Measurements from ENCODE around the gene UQCC2. TPM values are rescaled to one million over a fixed set of nuclear protein-coding genes. Genes with fewer than 3 reads are reported as not detected.

UQCC2 gene
- total and polyA plus RNA-seq, 3 donors from 2014 or later: 18.1 to 119 (median 36.2) TPM

DNA sequence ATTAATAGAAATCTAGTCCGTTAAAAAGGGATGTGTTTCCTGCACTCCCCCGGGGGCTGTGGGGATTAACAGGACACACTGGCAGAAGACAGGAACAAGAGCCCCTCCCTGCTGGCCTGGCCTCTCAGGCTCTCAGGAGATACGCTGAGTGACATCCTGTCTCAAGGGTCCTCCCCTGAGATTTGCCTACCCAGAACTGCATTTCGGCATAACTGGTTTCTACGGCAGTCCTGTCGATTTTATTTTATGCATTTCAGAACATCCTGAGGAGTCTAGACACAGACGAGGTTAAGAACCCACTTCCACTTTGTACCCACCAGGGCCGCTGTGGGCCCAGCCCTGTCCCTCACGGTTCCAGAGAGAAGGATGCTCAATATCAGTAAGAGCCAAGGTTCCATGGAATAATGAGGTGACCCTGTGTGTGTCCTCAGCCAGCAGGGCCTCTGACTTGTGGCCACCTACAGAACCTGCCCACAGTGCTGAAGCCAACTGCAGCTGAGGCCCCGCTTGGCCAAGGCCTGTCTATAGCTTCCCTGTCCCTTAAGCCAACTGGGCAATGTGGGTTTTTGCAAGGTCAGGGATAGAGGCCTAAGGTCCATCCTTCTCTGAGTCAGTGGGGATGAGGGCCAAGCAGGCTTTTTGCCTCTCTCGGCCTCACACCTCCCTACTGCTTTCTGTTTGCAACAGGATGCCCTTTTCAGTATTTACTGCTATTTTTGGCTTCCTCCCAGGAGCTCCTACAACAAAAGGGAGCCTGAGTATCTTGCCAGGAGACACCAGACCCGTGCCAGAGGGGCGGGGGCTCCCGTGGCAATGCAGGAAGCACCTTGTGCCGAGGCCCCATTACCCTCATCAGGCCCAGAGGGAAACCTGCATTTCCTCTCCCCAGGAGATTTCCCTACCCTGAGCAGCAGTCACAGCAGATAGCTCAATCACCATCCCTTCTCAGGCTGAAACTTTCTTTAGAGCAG is 14.7 kb downstream of the UQCC2 start:
- TF ChIP-seq, protein P1, sequence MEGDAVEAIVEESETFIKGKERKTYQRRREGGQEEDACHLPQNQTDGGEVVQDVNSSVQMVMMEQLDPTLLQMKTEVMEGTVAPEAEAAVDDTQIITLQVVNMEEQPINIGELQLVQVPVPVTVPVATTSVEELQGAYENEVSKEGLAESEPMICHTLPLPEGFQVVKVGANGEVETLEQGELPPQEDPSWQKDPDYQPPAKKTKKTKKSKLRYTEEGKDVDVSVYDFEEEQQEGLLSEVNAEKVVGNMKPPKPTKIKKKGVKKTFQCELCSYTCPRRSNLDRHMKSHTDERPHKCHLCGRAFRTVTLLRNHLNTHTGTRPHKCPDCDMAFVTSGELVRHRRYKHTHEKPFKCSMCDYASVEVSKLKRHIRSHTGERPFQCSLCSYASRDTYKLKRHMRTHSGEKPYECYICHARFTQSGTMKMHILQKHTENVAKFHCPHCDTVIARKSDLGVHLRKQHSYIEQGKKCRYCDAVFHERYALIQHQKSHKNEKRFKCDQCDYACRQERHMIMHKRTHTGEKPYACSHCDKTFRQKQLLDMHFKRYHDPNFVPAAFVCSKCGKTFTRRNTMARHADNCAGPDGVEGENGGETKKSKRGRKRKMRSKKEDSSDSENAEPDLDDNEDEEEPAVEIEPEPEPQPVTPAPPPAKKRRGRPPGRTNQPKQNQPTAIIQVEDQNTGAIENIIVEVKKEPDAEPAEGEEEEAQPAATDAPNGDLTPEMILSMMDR (IDR thresholded peaks at IDR 0.05): no peak
- TF ChIP-seq POLR2A (IDR thresholded peaks at IDR 0.05): no peak
- Histone ChIP-seq H3K27ac (peak overlapping the region; percentile 13 to 37), H3K4me3 (no peak overlapping the region), H3K27me3 (no peaks in the 10 kb centered on the region), H3K36me3 (ENCODE audit: low read depth, missing control alignments) (no peaks in the 10 kb centered on the region), H3K9me3 (no peaks in the 10 kb centered on the region), H3K4me1 (peaks cover 39% of the 10 kb centered on the region)
- intact Hi-C loops (cut with DNase I; ENCODE audit: low total_unique reads): no loop called here
- 52 to 54% methylated on average over 13 to 15 of the region's 15 CpGs for WGBS, 2 donors
- no peak for DNase-seq

- Histone ChIP-seq H3K27ac (peak overlapping the region in 1 of 2 donors; percentile 37), H3K4me1 (peaks cover 39% of the 10 kb centered on the region), H3K9me3 (no peaks in the 10 kb centered on the region), H3K27me3 (no peaks in the 10 kb centered on the region), H3K4me3 (no peak overlapping the region), H3K36me3 (ENCODE audit: low read depth, missing control alignments) (no peaks in the 10 kb centered on the region)
- no peak for TF ChIP-seq POLR2A (IDR thresholded peaks at IDR 0.05)
- TF ChIP-seq, protein P1 (IDR thresholded peaks at IDR 0.05): no peak
- intact Hi-C loops (cut with DNase I; ENCODE audit: low total_unique reads): no loop called here
- 84 to 86% methylated on average over 9 to 10 of the region's 10 CpGs for WGBS, 2 donors
- DNase-seq: no peak
These were observed 15.4 kb downstream of the UQCC2 start for GRCh38 chr6:33696076-33696475.

- Histone ChIP-seq H3K4me3 (no peak overlapping the region), H3K9me3 (no peaks in the 10 kb centered on the region), H3K27ac (no peak overlapping the region), H3K36me3 (ENCODE audit: low read depth, missing control alignments) (no peaks in the 10 kb centered on the region), H3K4me1 (peaks cover 39% of the 10 kb centered on the region), H3K27me3 (no peaks in the 10 kb centered on the region)
- DNase-seq: no peak
- no peak for TF ChIP-seq POLR2A (IDR thresholded peaks at IDR 0.05)
- TF ChIP-seq, protein P1 (IDR thresholded peaks at IDR 0.05): no peak
- intact Hi-C loops (cut with DNase I; ENCODE audit: low total_unique reads): no loop called here
- WGBS, 2 donors: 75 to 81% methylated on average over 8 to 16 of the region's 16 CpGs
These were observed 16.0 kb downstream of the UQCC2 start for GRCh38 chr6:33695451-33695887.

GRCh38 chr6:33694977-33695376 is 16.5 kb downstream of the UQCC2 start:
- Histone ChIP-seq H3K27ac (no peak overlapping the region), H3K4me1 (peaks cover 39% of the 10 kb centered on the region), H3K9me3 (no peaks in the 10 kb centered on the region), H3K36me3 (ENCODE audit: low read depth, missing control alignments) (no peaks in the 10 kb centered on the region), H3K27me3 (no peaks in the 10 kb centered on the region), H3K4me3 (no peak overlapping the region)
- intact Hi-C loops (cut with DNase I; ENCODE audit: low total_unique reads): no loop called here
- 87 to 96% methylated on average over 4 to 5 of the region's 5 CpGs for WGBS, 2 donors
- no peak for TF ChIP-seq POLR2A (IDR thresholded peaks at IDR 0.05)
- TF ChIP-seq, protein P1 (IDR thresholded peaks at IDR 0.05): no peak
- DNase-seq: no peak

Measured in testis (tissue), 3 donors.